Skeletal muscle cell (primary cell): Measurements from ENCODE around the gene RBM38.

Source experiments
- DNase-seq: peaks from one replicate; pipeline ENCODE4 v3.0.0-alpha.2; 2010; ENCODE audit warnings: low read depth
- H3K4me3 ChIP-seq: 2 replicates; pipeline ENCODE4 v1.5.1; 2011; ENCODE audit warnings: low read depth, mild to moderate bottlenecking, control low read depth, low read length, moderate library complexity

Gene RBM38

DNA sequence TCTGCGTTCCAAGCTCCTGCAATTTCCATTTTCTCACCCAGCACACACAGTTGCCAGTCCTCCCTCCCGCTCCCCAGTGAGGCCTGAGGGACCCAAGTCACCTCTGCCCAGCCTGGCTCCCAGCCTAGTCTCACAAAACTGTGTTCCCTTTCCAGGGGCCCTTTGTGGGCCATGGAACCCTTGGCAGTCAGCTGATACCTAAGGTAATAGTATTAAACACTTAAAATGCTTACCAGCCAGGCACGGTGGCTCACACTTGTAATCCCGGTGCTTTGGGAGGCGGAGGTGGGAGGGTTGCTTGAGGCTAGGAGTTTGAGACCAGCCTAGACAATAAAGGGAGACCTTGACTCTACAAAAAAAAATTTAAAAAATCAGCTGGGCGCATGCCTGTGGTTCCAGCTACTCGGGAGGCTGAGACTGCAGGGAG, 3.2 kb upstream of the RBM38 start:
- DNase-seq, result no peak

DNA sequence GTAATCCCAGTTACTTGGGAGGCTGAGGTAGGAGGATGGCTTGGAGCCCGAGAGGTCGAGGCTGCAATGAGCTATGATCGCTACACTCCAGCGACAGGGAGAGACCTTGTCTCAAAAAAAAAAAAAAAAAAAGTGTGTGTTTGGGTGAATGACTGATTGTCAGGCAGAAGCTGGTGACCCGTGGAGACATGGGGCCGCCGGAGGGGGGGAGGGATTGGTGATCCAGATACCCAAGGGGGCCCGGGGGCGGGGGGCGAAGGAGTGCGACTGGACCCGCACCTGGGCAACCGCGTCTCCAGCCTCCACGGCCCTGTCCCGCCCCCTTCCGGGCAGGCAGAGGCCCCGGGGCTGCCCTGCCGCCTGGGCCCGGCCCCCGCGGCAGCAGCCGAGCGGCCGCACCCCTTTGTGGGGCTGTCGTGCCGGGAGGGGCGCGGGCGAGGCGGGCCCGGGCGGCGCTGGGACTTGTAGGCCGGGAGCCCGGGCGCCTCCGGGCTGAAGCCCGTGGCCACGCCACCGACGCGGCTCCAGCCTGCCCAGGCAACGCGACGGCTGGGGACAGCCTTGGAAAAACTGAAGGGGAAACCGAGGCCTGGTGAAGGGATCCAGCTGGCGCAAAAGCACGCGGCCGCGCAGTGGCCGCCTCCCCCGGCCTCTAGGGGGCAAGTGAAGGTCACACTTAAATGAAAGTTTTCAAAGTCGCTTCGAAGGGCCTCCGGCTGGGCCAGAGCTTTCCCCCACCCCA, 2.1 kb upstream of the RBM38 start:
- H3K4me3 ChIP-seq, result no peak overlapping the region
- no peak for DNase-seq

More for the DNA sequence above, 3.2 kb upstream of the RBM38 start:
- H3K4me3 ChIP-seq, result no peak overlapping the region

DNA sequence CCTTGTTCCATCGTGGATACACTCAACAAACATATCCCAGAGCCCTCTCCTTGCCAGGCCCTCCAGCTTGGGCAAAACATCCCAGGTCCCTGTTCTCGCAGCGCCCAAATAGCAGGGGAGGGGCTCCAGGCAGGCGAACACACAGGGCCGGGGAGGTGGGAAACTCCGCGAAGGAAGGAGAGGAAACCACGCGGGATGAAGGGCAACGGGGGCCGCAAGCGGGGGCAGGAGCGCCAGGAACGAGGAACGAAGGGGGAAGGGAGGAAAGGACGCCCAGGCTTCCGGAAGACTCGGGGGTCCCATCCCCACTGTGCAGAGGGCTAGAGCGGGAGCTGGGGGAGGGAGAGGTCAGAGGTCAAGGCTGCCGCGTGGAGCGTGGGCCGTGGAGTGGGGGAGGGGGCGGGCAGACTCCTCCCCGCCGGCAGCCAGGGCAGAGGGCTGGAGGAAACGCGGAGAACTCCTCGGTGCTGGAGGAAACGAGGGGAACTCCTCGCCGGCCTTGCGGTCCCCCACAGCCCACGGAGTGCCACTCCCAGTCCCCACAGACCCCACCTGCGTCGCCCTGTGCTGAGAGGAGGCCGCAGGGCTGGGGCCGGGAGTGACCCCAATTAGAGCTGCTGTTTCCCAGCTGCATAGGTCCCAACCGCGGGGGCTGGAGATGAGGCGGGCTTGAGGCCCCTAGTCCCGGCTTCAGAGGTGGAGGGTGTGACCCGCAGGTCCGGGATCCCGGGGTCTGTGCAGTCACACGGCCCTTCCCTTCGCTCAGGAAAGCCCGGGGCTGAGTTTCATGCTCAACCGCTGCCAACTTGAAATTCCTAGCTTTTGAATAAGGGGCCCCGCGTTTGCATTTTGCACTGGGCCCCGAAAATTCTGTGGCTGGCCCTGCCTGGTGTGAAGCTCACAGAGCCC, 1.2 kb upstream of the RBM38 start:
- DNase-seq, result no peak
- H3K4me3 ChIP-seq, result no peak overlapping the region

DNA sequence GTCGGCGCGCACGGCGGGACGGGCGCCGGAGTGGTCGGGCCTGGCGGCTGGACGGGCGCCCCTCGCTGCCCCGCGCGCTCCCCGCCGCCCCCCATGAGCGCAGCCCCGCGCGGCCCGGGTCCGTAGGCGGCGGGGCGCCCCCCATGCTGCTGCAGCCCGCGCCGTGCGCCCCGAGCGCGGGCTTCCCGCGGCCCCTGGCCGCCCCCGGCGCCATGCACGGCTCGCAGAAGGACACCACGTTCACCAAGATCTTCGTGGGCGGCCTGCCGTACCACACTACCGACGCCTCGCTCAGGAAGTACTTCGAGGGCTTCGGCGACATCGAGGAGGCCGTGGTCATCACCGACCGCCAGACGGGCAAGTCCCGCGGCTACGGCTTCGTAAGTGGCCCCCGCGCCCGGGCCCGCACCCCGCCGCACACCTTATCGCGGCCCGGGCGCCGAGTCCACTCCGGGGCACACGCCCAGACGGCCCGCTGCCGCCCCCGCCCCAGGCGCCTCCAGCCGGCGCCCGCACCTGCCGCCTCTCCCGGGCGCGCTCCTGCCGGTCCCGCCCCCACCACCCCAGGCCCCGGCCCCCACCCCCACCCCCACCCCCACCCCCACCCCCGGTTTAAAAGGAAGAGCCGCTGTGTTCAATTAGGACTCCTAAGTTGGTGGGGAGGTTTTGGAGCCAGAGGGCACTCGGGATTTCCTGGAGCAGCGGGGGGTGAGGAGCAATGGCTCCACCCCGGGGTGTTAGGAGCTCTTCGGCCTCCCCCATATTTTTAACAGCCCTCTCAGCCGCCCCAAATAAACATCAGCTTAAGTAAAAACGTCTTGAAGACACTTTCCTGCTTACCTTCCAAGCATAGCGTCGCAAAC, 474 bp downstream of the RBM38 start:
- H3K4me3 ChIP-seq, result peak overlapping the region; percentile 75
- no peak for DNase-seq

DNA sequence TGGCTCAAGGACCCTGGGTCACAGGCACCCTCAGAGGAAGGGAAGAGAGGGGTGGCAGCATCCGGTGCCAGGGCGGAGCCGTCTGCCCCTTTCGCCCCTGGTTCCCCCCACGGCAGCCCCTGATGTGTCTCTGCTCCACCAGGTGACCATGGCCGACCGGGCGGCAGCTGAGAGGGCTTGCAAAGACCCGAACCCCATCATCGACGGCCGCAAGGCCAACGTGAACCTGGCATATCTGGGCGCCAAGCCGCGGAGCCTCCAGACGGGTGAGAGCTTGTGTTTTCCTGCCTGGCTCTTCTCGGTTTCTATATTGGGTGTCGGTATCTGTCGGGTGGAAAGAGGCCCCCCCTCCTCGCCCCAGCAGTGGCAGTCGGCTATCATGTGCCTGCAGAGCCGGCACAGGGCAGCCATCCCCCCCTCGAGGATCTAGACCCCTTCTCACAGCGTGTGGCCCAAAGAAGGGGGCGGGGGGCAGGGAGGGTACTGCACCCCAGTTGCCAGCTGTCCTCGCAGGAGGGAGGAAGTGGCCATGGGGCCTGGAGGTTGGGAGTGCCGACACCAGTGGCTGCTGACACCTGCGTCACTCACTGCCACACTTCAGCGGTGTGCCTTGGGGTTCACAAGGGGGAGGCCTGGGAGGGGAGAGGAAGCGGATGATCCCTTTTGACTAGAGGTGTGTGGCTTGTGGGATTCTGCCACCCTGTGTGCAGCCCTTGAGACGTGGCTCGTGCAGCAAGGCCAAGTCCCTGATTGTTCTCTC, 1.5 kb downstream of the RBM38 start:
- H3K4me3 ChIP-seq, result peak overlapping the region; percentile 75
- DNase-seq, result no peak

DNA sequence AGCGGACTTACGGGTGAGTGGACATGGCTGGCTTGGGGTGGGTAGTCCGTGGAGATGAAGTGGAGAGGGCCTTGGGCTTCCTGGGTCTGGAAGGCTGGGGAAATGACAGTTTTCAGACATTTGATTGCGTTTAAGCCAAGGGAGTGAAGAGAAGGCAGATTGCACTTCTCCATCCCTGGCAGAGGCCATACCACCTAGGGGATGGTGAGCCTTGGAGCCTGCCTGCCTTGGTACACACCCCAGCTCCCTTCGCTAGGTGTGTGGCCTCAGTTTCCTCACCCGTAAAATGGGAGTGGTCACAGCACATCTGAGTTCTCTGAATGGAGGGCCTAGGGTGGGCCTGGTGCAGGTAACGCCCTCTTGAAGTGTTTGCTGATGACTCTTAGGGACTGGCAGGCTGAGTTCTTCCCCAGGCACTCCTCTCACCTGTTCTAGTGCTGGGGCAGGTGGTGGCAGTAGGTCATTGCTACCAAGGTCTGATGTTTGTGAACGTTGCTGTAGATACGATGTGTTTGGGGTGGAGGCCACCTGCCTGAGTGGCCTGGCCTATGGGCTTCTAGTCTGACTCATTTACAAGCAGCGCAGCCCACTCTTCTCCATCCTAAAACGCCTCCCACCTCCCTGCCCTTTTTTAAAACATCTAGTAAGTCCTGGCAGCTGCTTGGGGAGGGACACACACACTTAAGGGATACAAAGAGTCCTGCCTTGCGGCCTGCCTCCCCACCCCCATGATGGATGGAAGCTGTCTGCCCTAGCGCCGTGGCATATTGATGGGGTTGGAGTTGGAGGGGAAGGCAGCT, 2.3 kb downstream of the RBM38 start:
- DNase-seq, result no peak
- no peak overlapping the region for H3K4me3 ChIP-seq

DNA sequence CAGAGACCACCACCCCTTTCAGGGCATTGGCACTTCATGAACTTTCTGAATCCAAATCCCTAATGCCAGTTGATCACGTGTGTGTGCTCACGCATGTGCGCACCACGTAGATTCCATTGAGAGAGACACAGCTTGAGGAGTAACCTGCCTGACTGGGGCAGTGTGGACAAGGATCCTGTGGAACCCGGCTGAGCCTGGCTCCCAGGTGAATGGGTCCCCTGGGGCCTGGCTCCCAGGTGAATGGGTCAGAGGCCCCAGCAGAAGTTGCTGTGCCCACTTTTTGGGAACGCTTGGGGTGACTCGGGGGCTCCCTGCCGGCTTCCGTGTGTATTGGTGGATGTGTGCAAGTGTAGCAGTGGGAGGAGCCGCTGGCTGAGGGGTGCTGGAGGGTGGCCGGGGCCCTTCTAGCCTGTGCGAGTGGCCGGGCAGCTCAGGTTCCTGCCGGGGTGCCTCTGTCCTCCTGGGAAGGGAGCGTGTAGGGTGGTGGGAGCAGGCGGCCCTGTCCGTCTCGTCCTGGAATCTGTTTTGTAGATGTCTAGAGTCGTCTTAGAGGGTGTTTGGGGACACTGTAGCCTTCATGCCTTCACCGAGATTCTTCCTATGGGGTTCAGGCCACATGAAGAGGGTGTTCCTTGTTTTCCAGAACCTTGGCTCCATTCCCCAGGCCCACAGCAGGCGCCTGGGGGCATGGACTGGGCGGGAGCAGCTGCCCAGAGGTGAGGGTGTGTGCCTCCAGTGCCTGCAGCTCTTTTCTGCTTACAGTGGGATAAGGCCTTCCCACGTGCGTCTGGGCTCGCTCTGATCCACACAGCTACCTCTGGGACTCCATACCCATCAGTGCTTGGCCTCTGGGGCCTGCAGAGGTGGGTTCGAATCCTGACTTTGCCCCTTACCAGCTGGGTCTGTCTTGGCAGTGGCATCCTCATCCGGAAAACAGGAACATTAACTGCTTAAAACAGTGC, 3.2 kb downstream of the RBM38 start:
- no peak for DNase-seq
- no peak overlapping the region for H3K4me3 ChIP-seq

DNA sequence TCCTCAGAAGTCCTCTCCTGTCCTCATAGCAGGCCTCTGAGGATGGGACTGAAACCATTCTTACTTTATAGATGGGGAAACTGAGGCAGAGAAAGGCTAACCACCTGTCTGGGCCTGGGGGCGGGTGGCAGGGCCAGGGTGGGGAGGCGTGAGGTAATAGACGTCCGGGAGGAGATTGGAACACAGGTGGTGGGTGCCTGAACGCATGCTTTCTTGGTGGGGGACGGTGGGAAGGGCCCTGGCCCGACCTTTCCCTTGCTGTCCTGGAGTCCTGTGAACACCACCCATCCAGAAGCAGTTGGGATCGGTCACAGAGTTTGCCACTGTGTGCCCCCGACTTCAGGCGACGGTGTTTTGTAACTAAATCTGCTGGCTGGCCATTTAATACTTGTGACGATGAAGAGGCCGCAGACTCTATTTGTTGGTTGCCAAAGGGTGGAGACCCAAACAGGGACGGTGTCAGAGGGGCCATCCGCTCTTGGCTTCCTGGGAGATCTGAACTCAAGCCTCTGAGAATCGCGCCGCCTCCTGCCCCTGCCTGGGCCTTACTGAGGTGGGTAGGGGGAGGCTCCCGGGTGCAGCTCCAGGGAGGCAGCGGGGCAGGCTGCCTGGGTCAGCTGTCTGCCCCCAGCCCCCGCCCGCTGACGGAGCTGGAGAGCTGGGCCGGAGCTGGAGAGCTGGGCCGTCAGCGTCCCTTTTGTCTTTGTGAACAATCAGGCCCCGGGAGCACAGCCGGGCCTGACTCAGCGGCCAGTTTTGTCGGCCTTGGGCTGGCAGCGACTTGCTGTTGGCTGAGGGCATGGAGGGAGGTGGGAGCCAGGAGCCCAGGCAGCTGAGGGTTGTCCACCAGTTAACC, 4.1 kb downstream of the RBM38 start:
- H3K4me3 ChIP-seq, result no peak overlapping the region
- peak; percentile 23 for DNase-seq

DNA sequence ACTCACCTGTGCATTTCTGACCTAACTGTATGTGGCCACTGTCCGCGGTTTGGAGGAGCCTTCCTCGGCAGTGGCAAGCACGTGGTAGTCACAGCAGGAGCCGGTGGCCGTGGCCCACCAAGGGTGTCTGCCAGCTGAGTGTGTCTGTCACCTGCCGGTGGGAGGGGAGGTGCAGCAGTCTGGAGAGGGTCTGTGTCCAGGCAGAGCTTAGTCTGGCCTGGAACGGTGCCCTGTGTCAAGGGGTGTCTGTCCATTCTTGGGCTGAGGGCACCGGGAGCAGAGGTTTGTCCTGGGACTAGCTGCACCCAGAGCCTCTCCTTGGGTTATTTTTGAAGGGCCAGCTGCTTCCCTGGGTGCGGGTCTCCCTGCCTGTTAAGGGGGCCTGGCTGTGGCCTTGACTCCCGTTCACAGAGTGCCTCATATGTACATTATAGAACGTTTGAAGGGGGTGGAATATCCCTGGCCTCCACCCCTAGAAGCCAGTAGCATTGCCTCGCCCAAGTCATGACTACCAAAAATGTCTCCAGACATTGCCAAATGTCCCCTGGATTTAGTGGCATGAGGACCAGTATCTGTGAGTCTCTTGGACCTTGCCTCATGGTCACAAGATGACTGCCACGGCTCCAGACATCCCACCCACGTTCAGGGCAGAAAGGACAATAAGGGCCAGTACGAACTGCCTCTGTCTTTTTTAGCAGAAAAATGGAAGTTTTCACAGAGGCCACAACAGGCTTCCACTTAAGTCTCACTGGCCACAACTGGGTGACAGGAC, 5.2 kb downstream of the RBM38 start:
- DNase-seq, result no peak
- H3K4me3 ChIP-seq, result no peak overlapping the region

DNA sequence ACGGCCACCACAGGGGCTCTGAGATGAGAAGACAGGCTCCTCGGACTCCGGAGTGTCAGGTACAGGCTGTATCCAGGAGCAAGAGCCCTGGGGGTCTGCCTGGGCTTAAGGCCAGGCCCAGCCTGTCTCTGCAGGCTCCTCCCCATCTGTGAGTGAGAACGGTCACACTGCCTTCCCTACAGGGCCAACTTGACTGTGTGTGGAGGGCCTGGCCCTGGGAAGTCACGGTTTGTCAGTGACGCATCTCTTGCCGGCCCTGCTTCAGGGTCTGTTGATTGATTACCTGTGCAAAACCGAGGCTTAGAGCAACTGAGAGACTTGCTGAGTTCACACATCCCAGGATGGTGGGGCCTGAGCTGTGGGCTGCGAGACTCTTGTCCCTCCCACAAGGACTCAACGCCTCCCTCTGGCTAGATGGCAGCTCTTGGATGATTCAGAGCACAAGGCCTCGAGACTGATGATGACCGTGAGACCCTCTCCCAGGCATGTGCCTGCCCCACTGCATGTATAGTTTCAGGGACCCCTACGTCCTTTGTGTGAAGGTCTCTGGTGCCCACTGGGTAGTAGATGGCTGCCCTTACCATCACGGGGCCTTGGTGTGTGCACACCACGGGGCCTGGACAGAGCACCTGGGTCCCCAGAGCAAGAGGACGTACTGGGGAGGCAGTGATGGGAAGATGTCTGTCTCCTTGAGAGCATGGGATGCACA, 5.9 kb downstream of the RBM38 start:
- H3K4me3 ChIP-seq, result no peak overlapping the region

DNA sequence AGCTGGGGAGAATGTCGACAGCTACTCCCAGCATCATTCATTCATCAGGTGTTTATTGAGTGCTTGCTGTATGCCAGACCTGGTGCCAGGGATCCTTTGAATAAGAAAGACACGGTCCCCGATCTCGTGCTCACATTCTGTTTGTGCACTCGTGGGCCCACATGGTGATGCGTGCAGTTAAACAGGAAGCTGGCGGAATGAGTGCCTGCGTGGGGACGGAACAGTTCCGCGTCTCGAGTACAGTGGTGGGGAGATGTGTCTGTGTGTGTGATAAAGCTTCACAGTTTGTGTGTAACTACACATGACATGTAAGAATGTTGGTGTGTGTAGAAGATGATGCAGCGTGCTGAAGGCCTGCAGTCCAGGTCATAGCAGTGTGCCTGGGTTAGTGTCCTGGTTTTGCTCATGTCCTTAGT, 6.5 kb downstream of the RBM38 start:
- no peak for DNase-seq
- no peak overlapping the region for H3K4me3 ChIP-seq

More for the DNA sequence above, 5.9 kb downstream of the RBM38 start:
- no peak for DNase-seq

DNA sequence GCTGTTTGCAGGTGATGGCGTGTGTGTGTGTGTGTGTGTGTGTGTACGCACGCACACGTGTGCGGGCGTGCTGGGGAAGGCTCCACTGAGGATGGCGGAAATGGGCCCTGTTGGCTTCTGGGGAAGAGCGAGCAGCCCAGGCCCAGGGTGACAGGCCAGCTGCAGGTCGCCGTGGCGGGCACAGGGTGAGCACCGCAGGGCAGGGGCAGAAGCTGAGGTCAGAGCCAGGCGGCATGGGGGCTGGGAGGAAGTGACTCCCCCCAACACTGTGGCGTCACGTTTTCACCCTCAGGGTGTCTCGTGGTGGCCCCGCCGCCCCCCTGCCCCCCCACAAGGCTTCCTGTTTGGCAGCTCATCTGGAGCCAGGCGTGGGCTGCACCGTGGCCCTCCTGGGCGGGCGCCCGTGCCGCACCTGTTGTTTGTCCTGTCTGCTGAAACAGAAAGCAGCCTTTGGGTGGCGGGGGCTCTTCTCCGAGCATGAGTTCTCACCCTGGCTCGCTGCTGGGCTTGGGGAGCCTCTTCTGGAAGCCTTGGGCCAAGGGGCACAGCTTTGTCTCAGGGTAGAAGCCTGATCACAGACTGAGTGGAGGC, 7.1 kb downstream of the RBM38 start:
- H3K4me3 ChIP-seq, result no peak overlapping the region

DNA sequence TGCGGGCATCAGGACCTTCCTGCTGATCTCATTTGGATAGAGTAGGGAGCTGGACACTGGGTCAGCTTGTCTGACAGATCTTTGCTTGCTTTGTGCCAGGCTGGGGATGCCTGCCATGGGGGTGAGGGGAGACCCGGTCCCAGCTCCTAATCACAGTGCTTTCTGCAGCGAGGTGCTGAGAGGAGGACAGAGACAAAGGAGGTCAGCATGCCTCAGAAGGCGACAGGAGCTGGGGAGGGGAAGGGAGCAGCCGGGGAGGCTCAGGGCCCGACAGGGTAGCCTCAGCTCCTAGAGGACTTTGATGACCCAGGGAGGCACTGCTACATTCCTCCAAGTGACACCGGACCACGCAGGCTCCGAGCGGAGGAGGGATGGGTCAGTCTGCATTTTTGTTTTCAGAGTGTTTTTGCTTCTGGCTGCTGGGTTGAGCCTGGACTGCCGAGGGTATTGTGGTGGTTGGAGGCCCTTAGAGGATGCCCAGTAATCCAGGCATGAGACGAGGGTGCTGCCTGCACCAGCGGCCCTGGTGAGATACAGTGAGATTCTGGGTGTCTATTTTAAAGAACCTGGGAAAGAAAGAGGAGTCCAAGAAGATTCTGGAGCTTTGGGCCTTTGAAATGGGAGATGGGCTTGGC, 7.8 kb downstream of the RBM38 start:
- H3K4me3 ChIP-seq, result no peak overlapping the region

More for the DNA sequence above, 7.1 kb downstream of the RBM38 start:
- DNase-seq, result no peak

DNA sequence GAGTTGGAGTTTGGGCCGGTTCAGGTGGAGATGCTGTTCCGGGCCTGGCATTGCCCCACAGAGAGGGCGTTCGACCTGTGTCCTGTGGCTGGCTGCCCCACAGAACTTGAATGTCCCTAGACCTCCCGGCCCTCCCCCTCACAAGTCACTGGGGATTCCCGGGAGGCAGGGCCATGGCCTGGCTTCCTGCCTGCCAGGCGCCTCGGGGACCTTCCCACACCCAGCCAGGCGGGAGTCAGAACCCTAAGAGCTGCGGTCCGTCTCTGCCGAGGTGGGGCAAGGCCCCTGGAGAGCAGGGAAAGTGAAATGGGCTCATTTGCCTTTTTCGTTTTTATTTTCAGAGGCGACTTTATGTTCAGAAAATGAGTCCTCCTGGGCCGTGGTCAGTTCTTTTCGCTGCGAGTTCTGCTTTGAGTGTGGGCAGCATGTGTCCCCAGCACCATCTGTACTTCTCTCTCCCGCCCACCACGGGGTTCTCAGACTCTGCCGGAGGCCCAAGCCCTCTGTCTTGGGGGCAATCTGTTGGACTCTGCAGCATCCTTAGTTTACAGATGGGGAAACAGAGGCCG, 8.5 kb downstream of the RBM38 start:
- DNase-seq, result no peak
- no peak overlapping the region for H3K4me3 ChIP-seq

More for the DNA sequence above, 7.8 kb downstream of the RBM38 start:
- DNase-seq, result no peak
